G401 (cell line): Measurements from ENCODE around the gene COG5. TPM values are rescaled to one million over a fixed set of nuclear protein-coding genes. Genes with fewer than 3 reads are reported as not detected.

Source experiments
- DNase-seq: peaks from one replicate; pipeline ENCODE4 v3.0.0-alpha.2; 2015; ENCODE audit warnings: low spot score
- in situ Hi-C: cut with HindIII; loops from 2 replicates; pipeline ENCODE4 v1.10.0; 2016; ENCODE audit warnings: low sequenced_read_pairs, mixed read lengths
- total RNA-seq: library from RNA; depleted of rRNA; stranded (reverse); fragments of >200 nt; shearing (Covaris generic); gene quantifications from 2 replicates; pipeline ENCODE4 v1.2.3, GENCODE V29; 2014; rRNA removed

Gene COG5
- 25.4 and 65.3 TPM in 2 replicates for total RNA-seq

- in situ Hi-C loops: no loop called here
- DNase-seq: peak; percentile 86
Observed at GRCh38 chr7:107563775-107564552, at the start of gene COG5, which contains the start of gene DUS4L. COG5 (minus strand) TSS chr7:107563920; CDS start chr7:107563896, 24 bp downstream. DUS4L (plus strand) TSS chr7:107563971; CDS start chr7:107567071, 3,100 bp downstream.

DNA sequence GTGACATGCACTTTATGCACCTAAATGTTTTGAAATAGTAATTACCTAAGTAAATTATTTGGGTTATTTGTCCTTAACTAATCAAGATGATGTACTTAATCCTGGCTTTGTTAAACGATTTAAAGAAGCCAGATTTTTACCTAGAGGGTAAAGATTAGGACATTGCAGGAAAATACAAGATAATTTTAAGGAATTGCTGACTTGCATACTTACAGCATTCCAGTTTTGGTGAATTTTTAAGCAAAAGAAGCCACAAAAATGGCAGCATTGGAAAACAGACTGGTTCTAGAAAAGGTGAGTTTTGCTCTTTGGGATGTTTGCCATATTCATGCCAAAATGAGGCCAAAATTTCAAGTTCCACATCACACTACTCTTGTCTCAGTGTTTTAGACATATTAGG is 49.7 kb upstream of the COG5 start:
- DNase-seq: no peak
- in situ Hi-C loops: no loop called here

DNA sequence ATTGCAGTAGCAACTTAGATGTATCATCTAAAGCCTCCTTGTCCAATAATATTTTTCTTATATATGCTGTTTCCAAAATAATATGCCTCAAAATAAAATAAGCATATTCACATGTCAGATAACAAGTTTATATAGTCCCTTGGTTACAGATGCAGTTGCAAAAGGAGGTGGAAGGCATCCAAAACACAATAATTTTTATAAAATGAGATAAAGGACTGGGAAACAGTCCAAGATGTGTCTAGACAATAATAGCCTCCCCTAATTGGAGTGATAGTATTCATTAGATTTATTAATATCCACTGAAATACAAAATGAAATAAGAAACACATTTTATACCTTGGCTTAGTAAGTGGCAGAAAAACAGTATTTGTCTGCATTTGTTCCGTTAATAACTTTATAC is 46.6 kb upstream of the COG5 start:
- no peak for DNase-seq
- in situ Hi-C loops: no loop called here

- no peak for DNase-seq
- in situ Hi-C loops: no loop called here
Observed at GRCh38 chr7:107609811-107610261, 46.1 kb upstream of the COG5 start.

GRCh38 chr7:107606303-107606702 is 42.6 kb upstream of the COG5 start:
- DNase-seq: no peak
- in situ Hi-C loops: no loop called here

- in situ Hi-C loops: no loop called here
- DNase-seq: peak; percentile 80
Observed at GRCh38 chr7:107605218-107605815, 41.6 kb upstream of the COG5 start.

DNA sequence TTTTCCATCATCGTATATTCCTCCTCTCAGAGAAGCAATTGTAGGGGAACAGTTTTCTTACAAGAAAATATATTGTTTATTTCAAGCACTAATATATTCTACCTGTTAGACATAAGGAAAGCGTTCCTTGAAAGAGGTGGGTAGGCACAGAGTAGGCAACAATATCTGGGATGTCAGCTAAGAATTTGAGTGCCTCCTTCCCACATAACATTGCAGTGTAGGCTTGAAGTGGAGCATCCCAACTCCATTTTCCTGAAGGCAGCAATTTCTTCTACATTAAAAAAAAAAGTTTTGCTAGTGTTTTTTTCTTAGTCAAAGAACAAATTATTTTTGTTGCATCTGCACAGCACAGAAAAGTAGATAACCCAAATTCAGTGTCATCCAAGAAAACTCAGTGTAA is 37.1 kb upstream of the COG5 start:
- DNase-seq: no peak
- in situ Hi-C loops: no loop called here

DNA sequence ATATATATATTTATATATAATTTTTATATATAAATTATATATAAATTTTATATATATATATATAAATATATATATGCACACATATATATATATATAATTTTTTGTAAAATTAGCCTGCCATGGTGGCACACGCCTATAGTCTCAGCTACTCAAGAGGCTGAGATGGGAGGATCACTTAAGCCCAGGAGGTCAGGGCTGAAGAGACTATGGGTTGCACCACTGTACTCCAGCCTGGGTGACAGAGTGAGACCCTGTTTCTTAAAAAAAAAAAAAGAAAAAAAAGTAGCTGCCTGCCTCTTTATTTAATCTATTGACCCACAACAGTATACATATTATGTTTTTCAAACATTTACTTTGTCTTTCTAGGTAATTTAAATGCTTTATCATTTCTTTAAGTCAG is 35.5 kb upstream of the COG5 start:
- no peak for DNase-seq
- in situ Hi-C loops: no loop called here

DNA sequence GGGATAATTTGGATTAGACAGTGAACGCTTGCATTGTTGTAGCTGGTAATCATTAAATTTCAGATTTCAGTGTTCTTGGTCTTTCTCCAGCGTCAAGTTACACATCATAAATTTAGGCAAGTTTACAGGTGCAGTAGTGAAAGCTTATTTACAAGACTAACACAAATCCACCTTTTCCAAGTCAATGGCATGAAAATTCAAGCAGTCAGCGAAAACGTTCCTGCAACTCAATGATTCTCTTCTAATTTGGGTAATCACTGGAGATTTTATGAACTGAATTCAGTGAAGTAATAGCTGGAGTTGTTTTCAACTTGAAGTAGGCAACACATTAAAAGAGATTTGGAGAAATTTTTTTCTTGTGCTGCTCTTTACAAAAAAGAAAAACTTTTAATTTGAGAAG is 34.2 kb upstream of the COG5 start:
- in situ Hi-C loops: no loop called here
- DNase-seq: no peak

DNA sequence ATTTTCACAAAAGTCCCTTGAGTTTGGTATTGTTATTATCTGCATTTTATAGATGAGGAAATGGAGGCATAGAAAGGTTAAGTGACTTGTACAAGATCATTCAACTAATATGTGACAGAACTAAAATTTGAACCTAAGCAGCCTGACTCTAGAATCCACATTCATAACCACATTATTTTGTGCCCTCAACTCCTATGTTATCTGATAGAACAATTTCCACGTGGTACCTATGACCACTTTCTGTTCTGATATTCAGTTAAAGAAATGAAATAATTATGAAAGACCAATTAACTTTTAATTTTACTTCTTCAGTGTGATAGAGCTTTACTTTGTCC is 33.8 kb upstream of the COG5 start:
- no peak for DNase-seq
- in situ Hi-C loops: no loop called here

DNA sequence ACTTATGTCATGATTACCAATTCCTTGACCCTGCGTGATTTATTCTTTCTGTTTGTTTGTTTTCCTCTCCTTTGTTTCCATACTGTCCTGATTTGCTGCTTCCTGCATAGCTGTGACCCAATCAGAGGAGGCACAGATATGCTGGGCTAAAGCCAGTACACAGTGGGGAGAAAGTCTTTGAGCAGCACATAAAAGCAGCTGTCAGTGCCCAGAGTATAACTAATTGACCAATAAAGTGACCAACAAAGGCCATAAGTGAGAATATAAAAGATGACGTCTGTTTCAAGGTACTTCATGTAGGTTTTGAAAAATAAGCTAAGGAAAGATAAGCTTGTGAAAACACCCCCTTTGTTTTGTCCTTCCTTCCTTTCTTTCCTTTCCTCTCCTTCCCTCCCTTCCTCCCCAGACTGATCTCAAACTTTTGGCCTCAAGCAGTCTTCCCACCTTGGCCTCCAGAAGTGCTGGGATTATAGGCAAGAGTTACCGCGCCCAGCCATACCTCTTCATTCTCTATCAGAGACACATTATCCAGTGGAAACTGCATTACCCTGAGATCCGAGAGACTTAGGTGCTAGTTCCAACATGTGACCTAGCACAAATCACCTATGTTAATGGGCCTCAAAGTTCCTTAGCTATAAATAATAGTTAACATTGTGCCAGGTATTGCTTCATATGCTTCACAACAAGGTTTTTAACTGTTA is 33.3 kb upstream of the COG5 start:
- in situ Hi-C loops: no loop called here
- DNase-seq: no peak

DNA sequence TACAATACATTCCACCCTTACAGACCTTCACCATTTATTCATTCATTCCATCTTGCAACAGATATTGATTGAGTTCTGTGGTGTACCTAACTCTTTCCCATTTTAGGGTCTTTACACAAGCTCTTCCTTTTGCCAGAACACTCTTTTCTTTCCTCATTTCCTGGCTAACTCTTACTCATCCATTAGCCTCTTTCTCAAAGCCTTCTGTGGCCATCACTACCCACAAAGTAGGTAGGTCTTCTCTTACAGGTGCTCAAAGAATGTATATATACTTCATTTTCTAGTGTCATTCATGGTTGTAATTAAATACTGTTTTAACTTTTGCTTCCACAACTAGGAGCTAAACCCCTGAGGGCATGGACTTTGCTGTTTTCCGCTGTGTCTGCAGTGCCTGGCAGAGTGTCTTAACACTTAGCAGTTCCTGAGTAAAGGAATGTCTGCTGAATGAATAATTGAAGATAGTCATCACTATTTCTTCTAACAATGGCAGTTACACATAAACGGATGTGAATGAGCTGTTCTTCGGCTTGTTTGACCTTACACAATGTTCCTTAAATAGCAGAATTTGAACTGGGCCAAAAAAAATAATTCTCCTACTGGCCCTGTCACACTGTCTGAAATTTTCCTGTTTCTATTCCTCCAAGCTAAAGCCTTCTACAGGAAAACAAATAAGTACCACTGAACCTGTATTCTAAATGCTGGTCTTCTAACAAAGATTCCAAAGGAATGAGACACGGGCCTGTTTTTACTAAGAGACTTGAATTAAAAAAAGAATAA is 31.4 kb upstream of the COG5 start:
- DNase-seq: no peak
- in situ Hi-C loops: no loop called here

GRCh38 chr7:107593025-107593410 is 29.3 kb upstream of the COG5 start:
- DNase-seq: no peak
- in situ Hi-C loops: no loop called here

- no peak for DNase-seq
- in situ Hi-C loops: no loop called here
Observed at GRCh38 chr7:107592361-107593024, 28.8 kb upstream of the COG5 start.

DNA sequence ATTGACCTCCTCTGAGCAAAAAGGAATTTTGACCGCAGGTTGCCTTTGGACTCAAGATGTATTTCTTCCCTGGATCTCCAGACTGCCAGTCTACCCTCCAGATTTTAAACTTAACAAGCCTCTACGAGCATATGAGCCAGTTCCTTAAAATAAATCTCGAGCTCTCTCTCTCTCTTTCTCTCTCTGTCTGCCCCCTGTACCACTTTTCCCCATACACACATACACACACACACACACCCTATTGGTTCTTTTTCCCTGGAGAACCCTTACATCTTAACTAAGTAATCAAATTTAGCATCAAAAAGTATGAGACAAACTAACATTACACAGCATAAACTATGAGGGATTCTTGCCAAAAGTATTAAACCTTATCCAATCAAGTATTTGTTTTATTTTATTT is 27.7 kb upstream of the COG5 start:
- in situ Hi-C loops: no loop called here
- DNase-seq: no peak

DNA sequence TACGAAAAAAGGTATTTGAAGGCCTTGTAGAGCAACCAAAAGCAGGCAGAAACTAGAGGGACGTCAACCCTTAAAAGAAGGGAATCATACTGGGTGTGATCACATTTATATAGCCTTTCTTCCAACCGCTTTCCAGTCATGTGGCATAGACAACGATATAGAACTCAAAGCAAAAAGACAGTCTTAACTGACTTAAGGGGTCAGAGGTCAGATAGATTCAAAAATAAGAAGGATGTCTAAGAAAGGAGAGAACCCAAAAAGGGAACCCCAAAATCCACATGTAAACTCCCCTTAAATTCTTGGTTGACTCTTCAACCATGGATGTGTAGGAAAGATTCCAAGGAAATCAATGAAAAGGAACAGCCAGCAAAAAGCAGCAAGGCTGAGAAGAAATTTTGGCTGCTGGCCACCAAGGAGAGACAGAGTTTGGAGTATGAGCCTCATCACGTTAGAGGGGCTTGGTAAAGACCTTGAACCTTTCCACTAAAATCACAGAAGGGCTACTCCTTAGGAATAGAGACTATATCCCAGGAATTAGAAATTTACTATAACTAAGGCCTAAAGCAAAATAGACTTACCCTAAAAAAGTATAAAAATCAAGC is 24.9 kb upstream of the COG5 start:
- in situ Hi-C loops: no loop called here
- no peak for DNase-seq

DNA sequence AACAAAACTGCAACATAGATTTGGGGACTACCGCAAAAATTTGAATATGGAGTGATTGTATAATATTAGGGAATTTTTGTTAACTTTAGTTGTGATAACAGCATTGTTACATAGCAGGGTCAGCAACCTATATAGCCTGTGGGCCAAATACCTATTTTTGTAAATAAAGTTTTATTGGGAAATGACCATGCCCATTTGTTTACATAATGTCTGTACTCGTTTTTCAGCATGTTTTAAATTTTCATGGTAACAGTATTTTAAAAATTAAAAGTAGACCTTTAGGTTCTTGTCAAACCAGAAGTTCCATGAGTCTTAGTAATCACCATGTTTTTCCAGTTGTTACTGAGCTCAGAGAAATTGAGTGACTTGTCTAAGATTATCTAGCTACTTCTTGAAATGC is 21.0 kb upstream of the COG5 start:
- in situ Hi-C loops: no loop called here
- no peak for DNase-seq

GRCh38 chr7:107582875-107583274 is 19.2 kb upstream of the COG5 start:
- in situ Hi-C loops: no loop called here
- no peak for DNase-seq
